Middle frontal gyrus (tissue), 1 donor: ENCODE measurements around the gene ROBO1.

Experiments used
- DNase-seq: peaks from one replicate; pipeline ENCODE4 v3.0.0-alpha.2; 2015; ENCODE audit warnings: low spot score; ENCODE audit errors: extremely low spot score

The ROBO1 gene

DNA sequence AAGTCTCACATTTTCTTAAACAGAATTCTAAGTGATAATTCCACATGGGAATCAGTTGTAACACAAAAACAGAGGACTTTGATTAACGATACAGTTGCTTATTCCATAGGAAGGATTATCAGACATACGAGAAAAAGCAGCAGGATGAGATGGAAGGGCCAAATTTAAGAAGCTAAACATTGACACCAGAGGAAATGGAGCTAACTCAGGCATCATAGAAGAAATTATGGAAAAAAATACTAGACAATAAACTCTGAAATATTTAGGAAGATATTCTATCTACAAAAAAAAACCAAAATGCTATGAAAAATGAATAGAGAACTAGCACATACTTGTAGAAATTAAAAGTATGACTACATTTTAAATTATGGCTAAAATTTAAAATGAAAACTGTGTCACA lies 776.1 kb downstream of the ROBO1 start:
- DNase-seq: no peak

DNA sequence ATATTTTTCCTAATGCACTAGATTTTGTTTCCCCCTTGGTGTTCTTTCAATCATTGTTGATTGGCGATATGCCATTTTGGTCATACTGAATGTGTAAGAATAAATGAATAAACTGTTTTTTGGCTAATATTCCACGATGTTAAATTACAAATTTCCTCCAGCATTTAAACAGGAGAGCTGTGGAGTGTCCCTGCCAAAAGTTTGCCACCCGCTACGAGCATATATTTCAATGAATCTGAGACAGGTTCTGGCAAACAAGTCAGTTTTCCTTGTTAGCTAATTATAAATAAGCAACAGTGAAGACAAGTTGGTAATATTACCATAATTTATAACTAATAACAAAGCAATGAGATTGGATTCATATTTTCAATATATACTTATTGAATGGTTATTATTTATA lies 777.6 kb downstream of the ROBO1 start:
- no peak for DNase-seq

DNA sequence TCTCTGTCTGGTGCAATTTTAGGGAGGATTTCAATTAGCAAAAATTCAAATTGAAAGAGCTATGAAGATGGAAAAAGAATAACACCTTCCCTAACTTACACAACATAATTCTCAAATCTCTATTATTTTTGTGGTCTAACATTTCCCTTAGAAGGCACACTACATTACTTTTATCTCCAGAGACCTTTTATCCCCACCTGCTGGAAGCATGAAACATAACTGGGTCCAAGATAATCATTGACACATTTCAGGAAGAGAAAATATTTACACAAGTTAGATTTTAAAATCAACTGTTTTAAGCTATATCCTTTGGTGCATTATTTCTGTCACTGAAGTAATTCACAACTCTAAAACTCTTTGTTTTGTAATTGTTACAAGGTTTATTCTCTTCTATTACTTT lies 779.5 kb downstream of the ROBO1 start:
- DNase-seq: no peak

DNA sequence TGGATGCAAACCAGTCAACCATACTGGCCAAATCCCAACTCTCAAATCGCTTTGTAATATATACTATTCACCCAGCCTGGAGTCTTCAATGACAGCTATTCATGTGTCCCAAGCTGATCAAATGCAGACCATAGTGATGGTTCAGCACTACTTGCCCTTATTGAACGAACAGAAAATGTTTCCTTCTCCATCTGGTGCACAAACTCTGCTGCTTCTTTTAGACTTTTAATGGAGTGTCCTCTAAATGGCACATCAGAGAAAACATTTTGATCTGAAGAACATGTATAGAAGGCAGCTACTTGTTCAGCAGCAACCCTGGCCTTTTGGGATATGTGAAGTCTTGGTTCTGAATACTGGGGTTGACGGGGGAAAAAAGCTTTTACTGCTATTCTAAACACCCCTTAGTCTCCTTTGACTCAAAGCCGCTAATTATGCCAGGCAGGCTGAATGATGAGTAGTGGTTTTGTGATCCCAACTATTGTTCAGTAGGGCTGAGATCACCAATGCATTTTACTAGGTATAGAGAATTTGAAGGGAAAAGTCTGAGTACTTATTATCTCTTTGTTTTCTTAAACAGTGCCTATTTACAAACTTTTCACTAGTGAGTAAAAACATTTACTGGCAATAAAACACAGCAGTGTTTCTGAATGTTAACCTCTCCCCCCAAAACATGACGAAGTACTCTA lies 781.2 kb downstream of the ROBO1 start:
- DNase-seq: no peak

DNA sequence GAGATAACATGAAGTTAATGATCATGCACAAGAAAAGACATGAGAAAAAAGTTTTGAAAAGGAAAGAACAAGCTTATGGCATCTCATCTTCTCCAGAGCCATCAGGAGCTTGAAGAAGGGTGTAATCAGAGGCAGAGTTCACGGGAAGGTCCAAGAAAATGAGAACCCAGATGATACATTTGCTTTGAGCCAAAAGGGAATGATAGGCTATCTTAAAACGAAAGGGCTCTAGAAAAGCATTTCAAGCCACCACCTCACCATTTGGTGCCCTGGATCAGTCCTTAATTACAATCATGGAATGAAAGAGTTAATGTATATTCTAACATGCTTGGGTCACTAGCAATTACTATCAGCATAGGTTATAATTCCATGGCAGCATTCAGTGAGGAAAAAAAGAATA lies 781.8 kb downstream of the ROBO1 start:
- DNase-seq: no peak

DNA sequence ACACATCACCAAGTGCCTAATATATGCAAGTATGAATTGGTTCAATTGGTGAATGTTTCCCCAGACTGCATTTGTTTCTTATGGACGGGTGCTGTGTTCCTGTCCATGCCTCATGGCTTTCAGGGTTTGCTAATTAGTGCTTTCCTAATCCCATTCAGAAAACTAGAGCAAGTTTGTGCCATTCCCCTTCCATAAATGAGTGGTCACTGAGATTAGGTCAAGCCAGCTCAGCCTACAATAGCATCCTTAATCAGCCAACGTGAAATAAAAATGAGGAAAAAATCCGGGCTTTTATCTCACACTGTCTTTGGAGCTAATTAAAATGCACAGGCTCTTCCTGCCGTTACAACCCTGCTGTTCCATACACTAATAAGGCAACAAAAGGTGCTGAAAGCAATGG lies 788.8 kb downstream of the ROBO1 start:
- no peak for DNase-seq

DNA sequence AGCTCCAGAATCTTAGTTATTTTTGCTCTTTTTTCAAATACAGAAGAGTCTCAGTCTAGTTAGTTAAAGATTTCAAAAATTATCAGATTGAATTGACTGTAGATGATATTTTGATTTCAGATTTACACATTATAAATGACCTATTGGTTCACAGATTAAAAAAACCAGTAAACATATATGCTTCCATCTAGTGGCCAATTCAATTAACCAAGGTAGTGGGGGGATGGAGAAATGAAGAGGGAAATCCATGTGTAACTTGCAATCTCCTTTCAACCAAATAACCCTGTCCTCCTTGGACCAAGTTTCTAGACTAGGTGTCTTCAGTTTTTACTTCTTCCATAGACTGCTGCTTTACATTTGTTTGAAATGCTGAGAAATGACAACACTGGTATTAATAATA lies 789.8 kb downstream of the ROBO1 start:
- no peak for DNase-seq

DNA sequence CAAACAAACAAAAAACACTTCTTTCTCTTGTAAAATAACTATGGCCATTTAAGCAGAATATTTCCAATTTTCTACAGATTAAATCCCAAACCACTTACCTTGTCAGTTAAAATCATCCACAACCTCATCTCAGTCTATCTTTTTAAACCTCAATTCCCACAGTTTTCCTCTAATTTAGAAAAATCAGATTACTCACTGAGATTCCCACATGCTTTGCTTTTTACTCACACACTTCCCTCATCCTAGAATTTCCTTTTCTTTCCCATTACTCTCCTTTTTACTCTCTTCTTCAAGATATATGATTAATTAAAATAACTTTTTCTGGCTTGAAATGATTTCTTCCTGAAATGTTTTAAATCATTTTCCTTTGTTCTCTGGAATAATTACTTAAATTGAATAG lies 790.7 kb downstream of the ROBO1 start:
- DNase-seq: no peak

DNA sequence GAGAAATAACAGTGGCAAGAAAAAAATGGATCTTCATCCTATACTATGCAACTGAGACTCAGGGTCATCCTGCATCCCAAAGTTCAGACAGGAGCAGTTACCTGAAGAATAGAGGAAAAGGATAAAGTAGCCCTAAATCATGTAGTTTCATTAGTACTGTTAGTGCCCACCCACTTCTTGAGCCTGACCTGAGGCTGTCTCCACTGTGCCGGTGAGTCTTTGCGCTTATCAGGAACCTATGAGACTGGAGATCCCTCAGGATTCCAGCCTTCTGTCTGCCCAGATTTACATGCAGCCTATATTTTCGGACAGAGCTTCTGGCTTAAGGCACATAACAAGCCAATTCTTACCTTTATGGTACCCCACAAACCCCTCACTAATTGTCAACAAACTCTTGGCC lies 791.6 kb downstream of the ROBO1 start:
- no peak for DNase-seq

DNA sequence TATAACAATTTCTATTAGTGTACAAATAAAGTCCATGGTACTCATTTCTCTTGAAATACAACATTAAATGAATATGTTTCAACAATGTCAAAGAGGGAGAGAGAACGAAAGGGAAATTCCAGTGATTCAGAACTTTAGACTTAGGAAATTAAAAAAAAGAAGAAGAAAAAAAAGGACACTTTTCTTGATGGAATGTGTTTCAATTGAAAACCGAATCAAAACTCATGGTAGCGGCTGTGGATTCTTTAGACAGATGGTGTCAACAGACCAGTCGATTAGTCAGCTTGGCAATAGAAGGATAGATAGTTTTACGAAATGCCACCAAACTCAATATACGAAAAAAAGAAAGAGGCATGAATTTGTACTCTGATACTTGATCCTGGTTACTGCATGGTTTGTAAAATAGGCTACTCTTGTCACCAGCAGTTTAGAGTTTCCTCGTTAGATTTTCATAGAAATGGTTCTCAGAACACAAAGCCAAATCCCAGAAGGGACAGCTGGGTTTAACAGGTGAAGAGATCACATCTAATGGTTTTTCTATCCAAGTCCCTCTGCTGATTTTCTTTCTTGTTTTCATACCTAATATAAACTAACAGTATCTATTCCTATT lies 793.5 kb downstream of the ROBO1 start:
- DNase-seq: no peak

DNA sequence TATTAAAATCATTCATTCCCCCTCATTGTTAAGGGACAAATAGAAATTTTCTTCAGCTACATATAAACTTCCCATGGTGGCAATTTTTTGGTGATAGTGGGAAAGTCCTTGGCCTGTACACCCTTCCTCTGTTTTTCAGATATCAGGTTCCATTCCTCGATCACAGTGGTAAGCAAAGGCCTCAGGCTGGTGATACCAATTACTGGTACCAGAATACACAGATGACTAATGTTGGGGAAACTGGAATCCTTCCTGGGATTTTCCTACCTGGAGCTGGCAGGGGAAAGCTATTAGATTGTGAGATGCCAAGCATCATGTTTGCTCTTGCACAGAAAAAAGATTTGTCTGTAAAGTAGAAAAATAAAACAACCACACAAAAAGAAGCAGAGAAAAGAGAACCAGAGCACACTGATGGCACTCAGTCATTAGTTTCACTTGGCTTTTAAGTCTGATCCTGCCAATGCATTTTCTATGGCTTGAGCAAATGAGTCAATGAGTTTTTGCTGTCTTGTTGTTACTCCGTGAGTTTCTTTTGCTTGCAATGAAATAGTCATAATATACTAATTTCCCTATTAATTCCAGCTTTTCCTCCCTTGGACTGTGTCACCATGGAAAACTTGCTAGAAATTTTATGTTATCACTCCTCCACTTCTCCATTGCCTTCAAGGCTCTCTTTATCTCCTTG lies 795.0 kb downstream of the ROBO1 start:
- DNase-seq: no peak

DNA sequence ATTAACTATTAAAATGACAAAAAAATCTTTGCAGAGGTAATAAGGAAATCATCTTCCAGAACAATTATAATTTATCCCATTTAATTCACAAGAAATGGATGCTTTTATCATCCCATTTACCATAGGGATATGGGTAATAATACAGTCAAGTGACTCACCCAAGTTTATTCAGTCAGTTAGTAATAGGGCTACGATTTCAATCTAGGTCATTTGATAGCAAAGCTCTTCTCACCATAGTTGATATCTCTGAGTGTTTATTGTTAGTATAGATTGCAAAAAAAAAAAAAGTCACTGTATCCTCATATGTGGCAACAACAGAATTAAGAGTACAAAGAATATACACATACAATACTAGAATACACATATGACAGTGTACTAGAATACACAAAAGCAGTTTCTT lies 797.1 kb downstream of the ROBO1 start:
- no peak for DNase-seq

DNA sequence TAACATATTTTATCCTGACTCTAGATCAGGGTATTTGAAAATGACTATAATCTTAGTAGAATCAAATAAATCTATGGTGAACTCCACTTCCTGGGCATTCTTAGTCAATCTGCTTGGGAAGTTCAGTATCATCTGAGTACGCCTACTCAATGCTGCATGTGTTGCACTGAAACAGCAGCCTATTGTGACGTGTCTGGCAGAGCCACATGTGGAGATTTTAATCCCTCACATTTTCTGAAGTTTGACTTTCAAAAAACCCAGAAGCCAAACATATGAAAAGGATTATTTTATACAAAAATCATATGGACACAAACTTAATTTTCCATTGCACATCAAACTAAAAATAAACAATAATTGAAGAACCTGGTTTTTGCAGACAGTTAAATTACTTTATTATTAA lies 798.3 kb downstream of the ROBO1 start:
- DNase-seq: peak; percentile 37

DNA sequence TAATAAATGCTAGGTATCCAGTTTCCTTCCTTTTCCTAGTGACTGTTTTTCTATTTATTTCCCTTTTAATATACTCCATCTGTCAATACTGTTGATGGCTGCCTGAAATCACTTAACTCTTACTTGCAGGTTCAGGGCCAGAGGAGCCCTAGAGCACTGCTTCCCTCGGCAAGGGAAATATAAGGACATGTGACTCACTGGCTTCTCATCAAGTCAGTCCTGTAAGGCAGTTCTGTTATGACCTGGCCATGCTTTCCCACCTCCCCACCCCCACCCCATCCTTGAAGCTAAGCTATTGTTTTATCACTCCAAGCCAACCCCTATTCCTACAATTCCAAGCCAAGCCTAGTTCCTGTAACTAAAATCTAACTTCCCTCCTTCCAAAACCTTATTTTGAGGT lies 800.7 kb downstream of the ROBO1 start:
- DNase-seq: no peak

DNA sequence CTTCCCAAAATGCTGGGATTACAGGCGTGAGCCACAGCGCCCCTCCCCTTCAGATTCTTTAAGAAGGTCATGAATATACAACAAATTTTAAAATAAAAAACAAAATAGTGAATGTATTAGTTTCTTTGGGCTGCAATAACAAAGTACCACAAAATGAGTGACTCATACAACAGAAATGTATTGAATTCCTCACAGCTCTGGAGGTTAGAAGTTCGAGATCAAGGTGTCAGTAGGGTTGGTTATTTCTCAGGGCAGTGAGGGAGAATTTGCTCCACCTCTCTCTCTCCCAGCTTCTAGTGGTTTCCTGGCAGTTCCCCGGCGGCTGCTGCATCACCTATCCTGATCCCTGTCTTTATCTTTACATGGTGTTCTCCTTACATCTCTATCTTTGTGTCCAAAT lies 804.0 kb downstream of the ROBO1 start:
- DNase-seq: no peak

DNA sequence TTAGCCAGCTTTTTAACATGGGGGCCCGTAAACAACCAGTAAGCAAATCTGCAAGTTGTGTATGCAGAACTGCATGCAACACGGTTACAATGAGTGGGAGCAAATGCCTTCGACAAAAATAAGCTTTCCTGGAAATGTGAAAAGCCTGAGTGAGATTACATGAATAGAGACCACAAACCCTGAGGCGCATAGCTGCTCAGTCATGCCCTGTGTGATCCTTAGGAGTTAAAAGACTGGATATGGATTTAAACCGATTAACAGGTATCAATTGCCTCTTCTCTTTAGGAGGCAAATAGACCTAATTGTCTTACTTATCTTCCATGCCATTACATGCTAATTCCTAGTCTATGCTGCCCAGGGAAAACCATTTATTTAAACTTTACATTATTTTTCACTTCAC lies 810.3 kb downstream of the ROBO1 start:
- no peak for DNase-seq

DNA sequence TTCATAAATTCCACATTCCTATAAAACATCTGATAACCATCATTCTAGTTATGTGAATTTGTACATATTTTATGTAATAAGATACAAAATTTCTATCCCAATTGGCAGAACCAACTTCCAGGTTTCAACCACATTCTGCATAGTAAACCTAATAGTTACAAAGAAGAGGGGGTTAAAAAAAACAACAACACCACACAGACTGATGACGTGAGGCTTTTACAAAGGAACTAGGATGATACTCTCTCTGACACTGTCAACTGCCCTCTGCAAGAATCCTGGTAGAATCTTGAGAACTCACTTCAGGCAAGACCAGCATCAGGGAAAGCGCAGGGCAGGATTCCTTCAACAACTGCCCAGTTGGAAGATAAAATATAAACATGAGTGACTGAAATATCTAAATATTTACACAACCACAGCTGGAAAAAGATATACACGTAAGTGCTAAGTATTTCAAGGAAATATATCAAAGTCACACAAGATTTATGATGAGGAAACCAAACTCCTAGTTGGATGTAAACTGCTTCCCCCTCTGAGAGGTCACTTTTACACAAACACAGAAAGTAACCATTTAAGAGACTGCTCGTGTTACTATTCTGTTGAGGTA lies 816.4 kb downstream of the ROBO1 start:
- DNase-seq: no peak

DNA sequence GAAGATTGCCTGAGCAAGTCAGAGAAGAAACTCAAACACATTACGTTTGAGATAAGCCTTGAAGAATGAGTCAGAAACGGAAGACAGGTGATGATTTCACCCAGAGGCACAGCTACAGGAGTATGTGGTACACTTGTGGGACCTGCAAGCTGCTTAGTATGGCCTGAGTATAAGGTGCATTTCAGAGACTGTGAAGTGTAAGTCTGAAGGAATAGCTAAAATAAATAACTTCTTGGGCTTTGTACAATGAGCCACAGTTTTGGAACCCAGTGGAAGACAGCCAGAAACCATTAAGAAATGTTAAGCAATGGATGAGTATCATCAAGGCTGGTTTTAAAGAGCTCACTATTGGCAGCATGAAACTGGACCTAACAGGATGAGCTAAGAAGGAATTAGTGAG lies 826.2 kb downstream of the ROBO1 start:
- DNase-seq: no peak

DNA sequence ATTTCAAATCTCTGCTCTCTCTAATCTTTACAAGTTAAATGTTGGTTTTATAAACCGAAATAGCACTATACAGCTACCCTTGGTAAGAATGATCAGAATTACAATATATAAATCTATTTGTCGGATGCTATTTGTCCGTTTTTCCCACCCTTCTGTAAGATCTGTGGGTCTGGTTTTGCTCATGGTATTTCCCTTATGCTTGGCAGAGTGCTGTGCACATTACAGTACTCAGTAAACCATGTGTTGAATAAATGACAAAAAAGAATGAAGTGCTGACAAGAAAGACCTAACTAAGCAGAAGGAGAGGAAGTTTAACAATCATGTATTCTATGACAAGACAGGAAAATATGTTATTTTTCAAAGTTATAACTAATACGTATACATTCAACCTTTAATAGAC lies 827.2 kb downstream of the ROBO1 start:
- no peak for DNase-seq

DNA sequence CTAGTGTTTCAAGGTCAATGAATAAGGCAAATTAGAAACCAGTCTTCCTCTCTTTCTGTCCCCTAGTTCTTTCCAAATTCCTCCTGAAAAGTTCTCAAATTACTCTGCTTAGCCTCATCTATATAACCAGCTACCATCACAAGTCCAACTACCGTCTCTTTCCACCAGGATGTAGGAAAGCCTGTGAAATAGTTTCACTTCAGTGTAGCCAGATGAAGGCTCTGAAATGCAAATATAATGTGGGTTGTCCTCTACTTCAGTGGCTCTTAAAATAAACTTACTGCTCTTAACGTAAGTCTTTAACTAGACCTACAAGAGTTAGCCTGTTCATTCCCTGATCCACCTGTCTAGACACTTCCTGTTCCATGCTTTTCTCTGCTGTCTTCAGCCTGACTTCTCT lies 827.7 kb downstream of the ROBO1 start:
- no peak for DNase-seq

DNA sequence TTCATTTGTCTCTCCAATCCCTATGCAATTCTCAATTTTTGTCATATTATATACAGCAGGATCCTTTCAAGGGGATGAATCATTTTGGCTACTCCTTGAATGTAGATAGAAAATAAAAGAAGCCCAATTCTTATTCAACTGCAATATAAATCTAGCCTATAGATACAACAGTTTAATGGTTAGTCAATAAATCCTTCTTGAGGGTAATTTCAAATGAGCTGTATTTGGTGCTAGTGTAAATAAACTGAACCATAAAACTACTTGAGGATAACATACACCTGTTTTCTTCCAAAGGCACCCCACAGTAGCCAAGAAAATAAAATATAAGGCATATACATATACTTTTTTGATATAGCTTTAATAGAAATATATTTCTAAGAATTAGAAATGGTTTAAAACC lies 830.3 kb downstream of the ROBO1 start:
- no peak for DNase-seq

DNA sequence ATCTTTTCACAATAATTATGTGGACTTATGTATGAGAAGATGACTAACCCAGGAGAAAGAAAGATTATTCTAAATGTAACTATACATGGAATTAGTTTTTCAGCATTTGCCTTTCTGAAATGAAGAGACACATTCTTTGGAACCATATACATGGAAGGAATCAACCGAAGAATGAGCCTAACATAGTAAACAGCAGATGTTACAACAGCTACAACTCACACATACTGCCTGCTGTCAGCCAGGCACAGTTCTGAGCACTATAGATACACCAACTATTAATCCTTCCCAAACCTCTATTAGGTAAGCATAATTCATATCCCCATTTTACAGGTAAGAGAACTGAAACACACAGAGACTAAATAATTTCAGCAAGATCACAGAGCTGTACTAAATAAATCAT lies 840.0 kb downstream of the ROBO1 start:
- DNase-seq: no peak

DNA sequence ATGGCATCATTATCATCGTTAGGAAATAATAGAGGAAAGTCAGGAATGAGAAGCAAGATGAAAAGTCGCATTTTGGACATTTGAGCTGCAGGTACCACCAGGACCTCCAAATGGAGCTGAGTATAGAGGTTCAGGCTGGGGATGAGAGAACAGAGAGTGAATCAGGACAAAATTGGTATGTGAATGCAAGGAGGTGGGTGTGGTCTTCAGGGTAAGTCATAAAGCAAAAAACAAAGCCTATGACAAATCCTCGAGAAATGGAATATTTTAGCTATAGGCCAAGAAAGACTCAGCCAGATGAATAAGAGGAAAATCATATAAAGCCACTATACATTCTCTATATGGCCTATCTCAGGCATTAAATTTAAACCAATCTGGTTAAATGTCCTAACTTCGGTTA lies 841.3 kb downstream of the ROBO1 start:
- no peak for DNase-seq
